HFFc6 (cell line): Measurements from ENCODE around the gene CEP152. TPM values are rescaled to one million over a fixed set of nuclear protein-coding genes. Genes with fewer than 3 reads are reported as not detected.

Experiments
- DNase-seq: peaks from one replicate; pipeline ENCODE4 v3.0.0-alpha.2; 2018
- H3K27ac Mint-ChIP-seq: 2 replicates; pipeline ENCODE4 v1.8.0; 2020; ENCODE audit warnings: mild to moderate bottlenecking, mixed read lengths
- H3K27me3 Mint-ChIP-seq: 2 replicates; pipeline ENCODE4 v1.8.0; 2021; ENCODE audit warnings: mild to moderate bottlenecking, moderate library complexity, mixed read lengths; ENCODE audit not compliant: insufficient read depth
- H3K36me3 Mint-ChIP-seq: 2 replicates; pipeline ENCODE4 v1.8.0; 2021; ENCODE audit warnings: low read depth, mixed read lengths
- H3K4me1 Mint-ChIP-seq: 2 replicates; pipeline ENCODE4 v1.8.0; 2020; ENCODE audit warnings: low read depth, mixed read lengths
- H3K4me3 Mint-ChIP-seq: 2 replicates; pipeline ENCODE4 v1.8.0; 2020; ENCODE audit warnings: mild to moderate bottlenecking, moderate library complexity, mixed read lengths
- H3K9me3 Mint-ChIP-seq: 2 replicates; pipeline ENCODE4 v1.8.0; 2020; ENCODE audit warnings: mild to moderate bottlenecking, mixed read lengths
- total RNA-seq, 6 experiments: library from RNA; stranded (reverse); fragmentation: NEBNext Ultra II Directional; extraction: Animal tissue kit (Norgen Biotek cat#: 25700); gene quantifications; 2 replicates in 1 of 6; 3 replicates in 5 of 6; pipeline ENCODE4 v1.2.3, GENCODE V29; 2021
- TF ChIP-seq, protein P1 (sequence below): fragments of 200-600 bp; sonication (generic); IDR thresholded peaks from 2 replicates; pipeline ENCODE4 v1.5.0; 2021; ENCODE audit warnings: antibody characterized with exemption, mild to moderate bottlenecking

Gene CEP152
- total RNA-seq, 6 experiments from 2014 or later: 3.4 to 7.5 (median 6.5) TPM

GRCh38 chr15:48781481-48782081, 29.3 kb downstream of the CEP152 start:
- Mint-ChIP-seq H3K9me3 (no peaks in the 10 kb centered on the region), H3K4me3 (no peak overlapping the region)

DNA sequence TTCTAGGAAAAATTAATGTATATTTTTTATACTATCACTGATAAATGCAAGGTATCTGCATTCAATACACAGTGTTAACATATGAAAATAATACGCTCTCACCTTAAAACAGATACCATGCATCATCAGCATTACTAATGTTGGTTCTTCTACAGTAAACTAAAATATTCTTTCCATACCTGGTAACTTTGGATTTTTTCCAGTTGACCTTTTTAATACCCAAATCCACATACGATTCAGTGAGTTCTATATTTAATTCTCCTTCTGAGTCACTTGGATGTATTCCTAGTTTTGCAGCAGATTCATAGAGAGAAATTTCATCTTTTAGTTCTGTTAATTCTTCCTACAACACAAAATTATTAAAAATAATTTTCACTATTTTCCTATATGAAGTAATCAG, 29.9 kb downstream of the CEP152 start:
- H3K27me3 Mint-ChIP-seq: no peaks in the 10 kb centered on the region
- no peak overlapping the region for H3K4me3 Mint-ChIP-seq
- no peaks in the 10 kb centered on the region for H3K9me3 Mint-ChIP-seq
- TF ChIP-seq, protein P1, sequence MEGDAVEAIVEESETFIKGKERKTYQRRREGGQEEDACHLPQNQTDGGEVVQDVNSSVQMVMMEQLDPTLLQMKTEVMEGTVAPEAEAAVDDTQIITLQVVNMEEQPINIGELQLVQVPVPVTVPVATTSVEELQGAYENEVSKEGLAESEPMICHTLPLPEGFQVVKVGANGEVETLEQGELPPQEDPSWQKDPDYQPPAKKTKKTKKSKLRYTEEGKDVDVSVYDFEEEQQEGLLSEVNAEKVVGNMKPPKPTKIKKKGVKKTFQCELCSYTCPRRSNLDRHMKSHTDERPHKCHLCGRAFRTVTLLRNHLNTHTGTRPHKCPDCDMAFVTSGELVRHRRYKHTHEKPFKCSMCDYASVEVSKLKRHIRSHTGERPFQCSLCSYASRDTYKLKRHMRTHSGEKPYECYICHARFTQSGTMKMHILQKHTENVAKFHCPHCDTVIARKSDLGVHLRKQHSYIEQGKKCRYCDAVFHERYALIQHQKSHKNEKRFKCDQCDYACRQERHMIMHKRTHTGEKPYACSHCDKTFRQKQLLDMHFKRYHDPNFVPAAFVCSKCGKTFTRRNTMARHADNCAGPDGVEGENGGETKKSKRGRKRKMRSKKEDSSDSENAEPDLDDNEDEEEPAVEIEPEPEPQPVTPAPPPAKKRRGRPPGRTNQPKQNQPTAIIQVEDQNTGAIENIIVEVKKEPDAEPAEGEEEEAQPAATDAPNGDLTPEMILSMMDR: no peak
- H3K27ac Mint-ChIP-seq: no peak overlapping the region
- no peak for DNase-seq
- H3K4me1 Mint-ChIP-seq: peaks cover 31% of the 10 kb centered on the region
- peaks cover 39% of the 10 kb centered on the region for H3K36me3 Mint-ChIP-seq

More at GRCh38 chr15:48781481-48782081, 29.3 kb downstream of the CEP152 start:
- Mint-ChIP-seq H3K27me3 (no peaks in the 10 kb centered on the region), H3K36me3 (peaks cover 41% of the 10 kb centered on the region), H3K27ac (0 out of 2 replicates have a peak overlapping the region, but pooled peaks have one; percentile 20), H3K4me1 (peaks cover 29% of the 10 kb centered on the region)
- TF ChIP-seq, protein P1: no peak
- DNase-seq: no peak

DNA sequence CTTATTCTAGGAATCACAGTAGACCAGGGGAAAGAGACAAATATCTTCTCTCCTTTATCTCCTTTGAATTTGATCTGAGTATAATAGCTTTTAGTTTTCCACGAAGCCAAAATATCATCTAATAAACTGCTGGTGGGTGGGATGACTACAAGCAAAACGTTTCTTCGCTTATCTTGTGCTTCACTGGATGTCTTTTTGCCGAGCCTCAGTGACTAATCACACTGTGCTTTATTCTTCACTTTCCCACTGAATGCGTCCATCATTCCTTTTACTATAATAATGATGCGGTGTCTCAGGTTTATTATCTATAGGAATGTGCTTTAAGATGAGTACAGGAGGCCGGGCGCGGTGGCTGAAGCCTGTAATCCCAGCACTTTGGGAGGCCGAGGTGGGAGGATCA, 32.5 kb downstream of the CEP152 start:
- Mint-ChIP-seq H3K27ac (peak overlapping the region; percentile 55; the same call in 1 of the 2 replicates), H3K36me3 (peaks cover 43% of the 10 kb centered on the region), H3K4me1 (peaks cover 58% of the 10 kb centered on the region), H3K4me3 (no peak overlapping the region), H3K27me3 (no peaks in the 10 kb centered on the region; the same call in 1 of the 2 replicates), H3K9me3 (peaks cover 4% of the 10 kb centered on the region; the same call in 1 of the 2 replicates)
- TF ChIP-seq, protein P1: no peak
- no peak for DNase-seq

GRCh38 chr15:48777645-48778330, 33.1 kb downstream of the CEP152 start:
- Mint-ChIP-seq H3K4me3 (no peak overlapping the region), H3K36me3 (peaks cover 43% of the 10 kb centered on the region), H3K27ac (peak overlapping the region; percentile 55; the same call in 1 of the 2 replicates), H3K4me1 (peaks cover 63% of the 10 kb centered on the region), H3K27me3 (no peaks in the 10 kb centered on the region; the same call in 1 of the 2 replicates), H3K9me3 (peaks cover 4% of the 10 kb centered on the region; the same call in 1 of the 2 replicates)
- TF ChIP-seq, protein P1: no peak
- no peak for DNase-seq

DNA sequence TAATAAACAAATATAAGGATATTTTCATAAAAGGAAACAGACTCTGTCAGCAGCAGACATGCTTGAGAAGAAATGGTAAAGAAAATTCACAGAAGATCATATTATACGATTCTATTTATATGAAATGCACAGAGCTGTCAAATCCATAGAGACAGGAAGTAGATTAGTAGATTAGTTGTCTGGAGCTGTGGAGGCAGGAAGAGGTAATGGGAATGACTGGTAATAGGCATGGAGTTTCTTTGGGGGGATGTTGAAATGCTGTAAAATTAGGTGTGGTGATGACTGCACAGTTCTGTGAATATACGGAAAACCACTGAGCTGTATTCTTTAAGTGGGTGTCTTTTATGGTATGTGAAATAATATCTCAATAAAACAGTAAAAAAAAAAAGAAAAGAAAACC, 35.3 kb downstream of the CEP152 start:
- DNase-seq: no peak
- peaks cover 21% of the 10 kb centered on the region for H3K36me3 Mint-ChIP-seq
- peaks cover 65% of the 10 kb centered on the region for H3K4me1 Mint-ChIP-seq
- TF ChIP-seq, protein P1: no peak
- peaks cover 4% of the 10 kb centered on the region; the same call in 1 of the 2 replicates for H3K9me3 Mint-ChIP-seq
- H3K27ac Mint-ChIP-seq: peak overlapping the region; percentile 74
- H3K4me3 Mint-ChIP-seq: peak overlapping the region; percentile 35
- no peaks in the 10 kb centered on the region; the same call in none of the 2 replicates for H3K27me3 Mint-ChIP-seq
